NCI-H2196 treated with DMSO at 0.1 percent for 48 hours (cell line): ENCODE data around the gene COL6A3.

Source experiments
- DNase-seq: peaks from one replicate; lab custom pipeline; 2025; ENCODE audit not compliant: unreplicated experiment; lab: John Stamatoyannopoulos, UW

COL6A3 gene, protein sequence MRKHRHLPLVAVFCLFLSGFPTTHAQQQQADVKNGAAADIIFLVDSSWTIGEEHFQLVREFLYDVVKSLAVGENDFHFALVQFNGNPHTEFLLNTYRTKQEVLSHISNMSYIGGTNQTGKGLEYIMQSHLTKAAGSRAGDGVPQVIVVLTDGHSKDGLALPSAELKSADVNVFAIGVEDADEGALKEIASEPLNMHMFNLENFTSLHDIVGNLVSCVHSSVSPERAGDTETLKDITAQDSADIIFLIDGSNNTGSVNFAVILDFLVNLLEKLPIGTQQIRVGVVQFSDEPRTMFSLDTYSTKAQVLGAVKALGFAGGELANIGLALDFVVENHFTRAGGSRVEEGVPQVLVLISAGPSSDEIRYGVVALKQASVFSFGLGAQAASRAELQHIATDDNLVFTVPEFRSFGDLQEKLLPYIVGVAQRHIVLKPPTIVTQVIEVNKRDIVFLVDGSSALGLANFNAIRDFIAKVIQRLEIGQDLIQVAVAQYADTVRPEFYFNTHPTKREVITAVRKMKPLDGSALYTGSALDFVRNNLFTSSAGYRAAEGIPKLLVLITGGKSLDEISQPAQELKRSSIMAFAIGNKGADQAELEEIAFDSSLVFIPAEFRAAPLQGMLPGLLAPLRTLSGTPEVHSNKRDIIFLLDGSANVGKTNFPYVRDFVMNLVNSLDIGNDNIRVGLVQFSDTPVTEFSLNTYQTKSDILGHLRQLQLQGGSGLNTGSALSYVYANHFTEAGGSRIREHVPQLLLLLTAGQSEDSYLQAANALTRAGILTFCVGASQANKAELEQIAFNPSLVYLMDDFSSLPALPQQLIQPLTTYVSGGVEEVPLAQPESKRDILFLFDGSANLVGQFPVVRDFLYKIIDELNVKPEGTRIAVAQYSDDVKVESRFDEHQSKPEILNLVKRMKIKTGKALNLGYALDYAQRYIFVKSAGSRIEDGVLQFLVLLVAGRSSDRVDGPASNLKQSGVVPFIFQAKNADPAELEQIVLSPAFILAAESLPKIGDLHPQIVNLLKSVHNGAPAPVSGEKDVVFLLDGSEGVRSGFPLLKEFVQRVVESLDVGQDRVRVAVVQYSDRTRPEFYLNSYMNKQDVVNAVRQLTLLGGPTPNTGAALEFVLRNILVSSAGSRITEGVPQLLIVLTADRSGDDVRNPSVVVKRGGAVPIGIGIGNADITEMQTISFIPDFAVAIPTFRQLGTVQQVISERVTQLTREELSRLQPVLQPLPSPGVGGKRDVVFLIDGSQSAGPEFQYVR (N-terminal part only)

GRCh38 chr2:237413777-237414661, at the start of gene COL6A3:
COL6A3 (minus strand) TSS chr2:237414164; CDS start chr2:237396817, 17,347 bp downstream.
- no peak for DNase-seq

GRCh38 chr2:237459741-237460174, 45.8 kb upstream of the COL6A3 start:
- no peak for DNase-seq

DNA sequence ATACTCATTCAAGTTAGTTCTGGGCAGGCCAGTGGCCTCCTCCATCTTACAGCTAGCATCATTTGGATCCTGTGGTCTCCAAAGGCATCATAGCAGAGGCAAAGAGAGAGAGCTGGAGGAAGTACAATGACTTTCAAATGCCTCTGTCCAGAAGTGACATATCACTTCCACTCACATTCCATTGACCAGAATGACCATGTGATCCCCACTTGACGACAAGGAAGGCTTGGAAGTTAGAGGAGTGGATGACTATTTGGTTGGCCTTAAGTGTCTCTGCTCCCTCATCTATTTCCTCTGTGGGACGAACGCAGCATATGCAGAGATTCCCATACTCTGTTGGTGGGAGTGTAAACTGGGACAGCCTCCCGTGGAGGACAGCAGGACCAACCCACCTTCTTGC, 45.3 kb upstream of the COL6A3 start:
- DNase-seq: no peak

DNA sequence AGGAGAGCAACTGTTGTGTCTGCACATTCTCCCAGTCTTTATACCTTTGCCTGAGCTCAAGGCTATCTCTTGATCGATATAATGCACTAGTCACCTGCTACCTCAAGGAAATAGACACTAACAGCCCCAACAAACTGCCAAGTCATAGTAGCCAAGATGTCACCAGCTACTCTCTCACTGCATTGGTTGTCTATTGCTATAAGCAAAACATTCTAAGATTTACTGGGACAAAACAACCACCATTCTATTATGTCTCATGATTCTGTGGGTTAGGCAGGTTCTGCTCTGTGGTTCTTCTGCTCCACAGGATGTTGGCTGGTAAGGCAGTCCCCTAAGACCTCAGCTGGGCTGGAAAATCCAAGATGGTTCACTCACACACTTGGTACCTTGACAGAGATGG, 44.6 kb upstream of the COL6A3 start:
- no peak for DNase-seq

DNA sequence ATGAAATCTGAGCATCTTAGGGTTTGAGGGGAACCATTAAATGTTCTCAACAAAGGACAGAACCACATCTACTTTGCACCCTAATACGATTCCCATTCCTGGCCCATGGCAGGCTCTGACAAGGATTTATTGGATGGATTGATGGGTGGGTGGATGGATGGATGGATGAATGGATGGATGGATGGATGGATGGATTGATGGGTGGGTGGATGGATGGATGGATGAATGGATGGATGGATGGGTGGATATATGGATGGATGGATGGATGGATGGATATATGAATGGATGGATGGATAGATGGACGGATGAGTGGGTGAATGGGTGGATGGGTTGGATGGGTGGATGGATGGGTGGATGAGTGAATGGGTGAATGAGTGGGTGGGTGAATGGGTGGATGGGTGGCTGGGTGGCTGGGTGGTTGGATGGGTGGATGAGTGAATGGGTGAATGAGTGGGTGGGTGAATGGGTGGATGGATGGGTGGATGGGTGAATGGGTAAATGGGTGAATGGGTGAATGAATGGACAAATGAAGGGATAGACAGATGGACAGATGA, 43.5 kb upstream of the COL6A3 start:
- no peak for DNase-seq

GRCh38 chr2:237456200-237456843, 42.4 kb upstream of the COL6A3 start:
- DNase-seq: no peak

DNA sequence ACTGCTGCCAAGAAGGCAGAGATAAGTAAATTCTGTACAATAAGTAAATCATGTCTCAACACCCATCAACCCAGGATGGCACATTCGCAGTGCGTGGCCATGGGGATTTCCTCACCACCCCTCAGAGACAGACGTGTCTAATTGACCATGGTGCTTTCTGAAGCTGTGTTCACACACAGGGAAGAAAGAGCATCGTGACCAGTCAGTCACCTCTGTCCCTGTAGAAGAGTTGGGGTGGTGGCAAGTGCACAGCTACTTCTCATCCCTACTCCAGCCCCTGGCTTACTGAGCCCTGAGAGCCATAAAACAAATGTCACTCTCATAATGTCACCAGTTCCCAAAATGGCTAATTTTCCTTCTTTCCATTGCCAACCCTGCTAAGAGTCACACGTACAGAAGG, 41.8 kb upstream of the COL6A3 start:
- DNase-seq: no peak

GRCh38 chr2:237453671-237454070, 39.7 kb upstream of the COL6A3 start:
- peak; percentile 50 for DNase-seq

DNA sequence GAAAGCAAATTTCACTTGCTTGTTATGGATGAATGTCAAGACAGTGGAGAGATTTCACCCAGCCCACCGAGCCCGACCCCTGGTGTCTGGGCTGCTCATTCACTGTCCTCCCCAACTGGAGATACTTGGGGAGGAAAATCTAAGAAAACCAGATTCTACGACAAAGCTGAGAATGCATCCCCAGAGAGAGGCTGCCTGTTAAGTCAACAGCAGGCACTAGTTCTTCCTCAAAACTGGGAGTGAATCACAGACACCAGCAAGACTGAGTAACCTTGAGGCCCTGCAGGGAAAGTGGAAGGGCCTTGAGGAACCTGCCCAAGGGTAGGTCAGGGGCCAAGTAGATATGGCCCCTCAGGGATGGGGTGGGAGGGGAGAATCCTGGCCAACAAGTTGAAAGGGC, 38.9 kb upstream of the COL6A3 start:
- no peak for DNase-seq

- no peak for DNase-seq
Measured at GRCh38 chr2:237451643-237452469, 37.9 kb upstream of the COL6A3 start.

DNA sequence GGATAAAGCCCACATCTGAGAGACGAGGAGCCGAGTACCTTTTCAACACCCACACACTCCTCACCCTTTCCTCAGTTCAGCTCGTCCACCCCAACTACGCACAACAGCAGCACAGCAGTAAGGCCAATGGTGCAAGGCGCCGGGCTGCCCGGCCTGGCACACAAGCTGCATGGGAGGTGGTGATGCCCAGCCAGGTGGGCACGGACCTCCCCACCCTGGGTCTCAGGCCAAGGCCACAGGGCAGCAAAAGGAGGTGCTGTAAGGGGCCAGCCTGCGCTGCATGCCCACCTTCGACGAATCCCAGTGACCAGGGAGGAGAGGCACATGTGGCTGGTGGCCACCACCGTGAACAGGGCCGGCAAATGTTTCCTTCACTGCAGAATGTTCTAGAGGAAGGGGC, 36.6 kb upstream of the COL6A3 start:
- no peak for DNase-seq

- DNase-seq: no peak
Measured at GRCh38 chr2:237450108-237450507, 36.1 kb upstream of the COL6A3 start.

- DNase-seq: peak; percentile 36
Measured at GRCh38 chr2:237449193-237449881, 35.4 kb upstream of the COL6A3 start.

DNA sequence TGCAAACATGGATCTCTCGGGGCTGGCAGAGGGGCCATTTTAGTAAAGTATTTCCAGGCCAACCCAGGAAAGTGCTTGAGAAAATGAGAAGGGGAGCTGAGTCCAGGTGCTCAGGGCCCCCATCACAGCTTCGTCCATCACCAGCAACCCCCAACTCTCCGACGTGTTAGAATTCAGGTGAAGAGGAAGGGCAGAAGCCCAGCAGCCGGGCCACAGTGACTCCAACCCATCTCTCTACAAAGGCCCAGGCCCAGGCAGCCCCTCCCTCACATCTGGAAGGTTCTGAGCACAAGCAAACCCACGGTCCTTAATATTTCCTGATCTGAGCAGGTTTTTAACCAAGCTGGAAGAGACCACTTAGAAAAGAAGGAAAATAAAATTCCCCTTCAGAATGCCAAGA, 34.7 kb upstream of the COL6A3 start:
- DNase-seq: no peak

GRCh38 chr2:237448171-237448570, 34.2 kb upstream of the COL6A3 start:
- no peak for DNase-seq

- no peak for DNase-seq
Measured at GRCh38 chr2:237447496-237447895, 33.5 kb upstream of the COL6A3 start.

DNA sequence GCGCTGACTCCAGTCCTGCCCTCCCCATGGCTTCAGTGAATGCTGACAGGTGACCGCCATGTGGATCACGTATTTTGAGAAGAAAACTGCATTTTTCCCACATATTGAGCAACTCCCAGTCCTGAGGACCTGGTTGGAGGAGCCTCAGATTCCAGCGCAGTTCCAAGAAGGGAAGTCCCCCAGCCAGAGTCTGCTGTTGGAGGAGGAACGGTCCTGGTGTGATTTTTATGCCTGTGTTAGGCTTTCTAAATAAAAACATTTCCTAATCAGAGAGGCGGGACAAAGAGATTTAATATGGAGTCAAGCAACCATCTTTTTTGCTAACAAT, 32.3 kb upstream of the COL6A3 start:
- DNase-seq: no peak
